Measurements from ENCODE around the gene IFT80. TPM values are rescaled to one million over a fixed set of nuclear protein-coding genes. Genes with fewer than 3 reads are reported as not detected.

The IFT80 gene
- total and polyA plus RNA-seq, 3 donors from 2014 or later, result 32.0 to 74.9 (median 55.4) TPM

- DNase-seq, result no peak
- no peaks in the 10 kb centered on the region for H3K9me3 ChIP-seq
- 92 to 98% methylated on average over 2 of the region's 2 CpGs for WGBS, 2 donors
- no peak for TF ChIP-seq POLR2A (IDR thresholded peaks at IDR 0.05)
- no peak for TF ChIP-seq CTCF (IDR thresholded peaks at IDR 0.05)
- intact Hi-C loops (cut with DNase I; ENCODE audit: low total_unique reads), result no loop called here
- H3K27ac ChIP-seq, result no peak overlapping the region
- H3K27me3 ChIP-seq, result no peaks in the 10 kb centered on the region
- no peak overlapping the region for H3K4me3 ChIP-seq
- peaks cover 21% of the 10 kb centered on the region for H3K4me1 ChIP-seq
- no peaks in the 10 kb centered on the region for H3K36me3 ChIP-seq (ENCODE audit: low read depth, missing control alignments)
These were observed 22.3 kb downstream of the IFT80 start for GRCh38 chr3:160376681-160377080.

DNA sequence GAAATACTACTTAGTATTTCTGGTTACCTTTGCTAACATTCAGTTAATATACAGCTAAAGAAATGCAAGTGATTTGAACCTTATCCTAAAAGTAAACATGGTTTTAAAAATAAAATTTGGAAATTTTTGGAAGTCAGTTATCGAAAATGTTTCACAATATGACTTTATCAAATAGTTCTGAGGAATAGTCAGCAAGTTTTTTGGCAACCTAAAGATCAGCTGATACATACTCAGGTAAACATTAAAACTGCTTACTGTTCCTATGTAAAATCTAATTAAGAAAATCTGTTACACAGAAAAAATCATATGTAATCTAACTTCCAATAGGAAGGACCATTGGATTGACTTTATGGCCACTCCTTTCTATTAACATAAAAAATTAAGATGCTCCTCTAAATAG is 24.1 kb downstream of the IFT80 start:
- H3K27me3 ChIP-seq, result no peaks in the 10 kb centered on the region
- 76 to 94% methylated on average over 1 of the region's 1 CpG for WGBS, 2 donors
- no peak overlapping the region for H3K4me3 ChIP-seq
- DNase-seq, result no peak
- H3K36me3 ChIP-seq (ENCODE audit: low read depth, missing control alignments), result no peaks in the 10 kb centered on the region
- H3K4me1 ChIP-seq, result peaks cover 21% of the 10 kb centered on the region
- no peak overlapping the region for H3K27ac ChIP-seq
- intact Hi-C loops (cut with DNase I; ENCODE audit: low total_unique reads), result no loop called here
- TF ChIP-seq POLR2A (IDR thresholded peaks at IDR 0.05) (no peak), CTCF (IDR thresholded peaks at IDR 0.05) (no peak)
- no peaks in the 10 kb centered on the region for H3K9me3 ChIP-seq

DNA sequence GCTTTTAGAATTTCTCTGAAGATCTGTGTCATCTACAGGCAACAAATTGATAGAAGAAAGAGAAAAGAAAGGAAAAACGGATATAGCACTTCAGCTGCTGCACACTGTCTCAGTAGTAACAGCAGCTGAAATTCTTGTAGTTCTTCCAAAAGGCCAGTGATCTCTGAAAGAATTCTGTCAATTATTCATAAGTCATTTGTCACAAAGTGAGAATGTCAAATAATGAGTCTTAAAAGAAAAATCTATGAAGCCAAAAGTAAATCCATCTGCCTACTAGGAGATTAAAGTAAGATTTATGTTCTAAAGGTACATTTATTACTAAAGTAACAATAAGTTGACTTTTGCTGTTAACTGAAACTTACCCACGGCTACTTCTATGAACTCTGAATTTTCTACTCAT is 24.6 kb downstream of the IFT80 start:
- Histone ChIP-seq H3K4me1 (peaks cover 19% of the 10 kb centered on the region), H3K36me3 (ENCODE audit: low read depth, missing control alignments) (no peaks in the 10 kb centered on the region), H3K4me3 (no peak overlapping the region), H3K27me3 (no peaks in the 10 kb centered on the region), H3K9me3 (no peaks in the 10 kb centered on the region), H3K27ac (no peak overlapping the region)
- intact Hi-C loops (cut with DNase I; ENCODE audit: low total_unique reads), result no loop called here
- WGBS, 2 donors, result 86 to 91% methylated on average over 2 of the region's 2 CpGs
- no peak for DNase-seq
- TF ChIP-seq POLR2A (IDR thresholded peaks at IDR 0.05) (no peak), CTCF (IDR thresholded peaks at IDR 0.05) (no peak)

GRCh38 chr3:160373655-160374054 is 25.4 kb downstream of the IFT80 start:
- H3K4me1 ChIP-seq, result peaks cover 10% of the 10 kb centered on the region
- intact Hi-C loops (cut with DNase I; ENCODE audit: low total_unique reads), result no loop called here
- H3K27me3 ChIP-seq, result no peaks in the 10 kb centered on the region
- H3K27ac ChIP-seq, result no peak overlapping the region
- no peak for DNase-seq
- no peaks in the 10 kb centered on the region for H3K9me3 ChIP-seq
- no peaks in the 10 kb centered on the region for H3K36me3 ChIP-seq (ENCODE audit: low read depth, missing control alignments)
- 97% methylated on average over 2 of the region's 2 CpGs for WGBS, 2 donors
- TF ChIP-seq POLR2A (IDR thresholded peaks at IDR 0.05) (no peak), CTCF (IDR thresholded peaks at IDR 0.05) (no peak)
- no peak overlapping the region for H3K4me3 ChIP-seq

GRCh38 chr3:160372780-160373179 is 26.2 kb downstream of the IFT80 start:
- Histone ChIP-seq H3K27ac (no peak overlapping the region), H3K27me3 (no peaks in the 10 kb centered on the region), H3K9me3 (no peaks in the 10 kb centered on the region), H3K36me3 (ENCODE audit: low read depth, missing control alignments) (no peaks in the 10 kb centered on the region), H3K4me3 (no peak overlapping the region), H3K4me1 (peaks cover 2% of the 10 kb centered on the region)
- TF ChIP-seq POLR2A (IDR thresholded peaks at IDR 0.05) (no peak), CTCF (IDR thresholded peaks at IDR 0.05) (no peak)
- DNase-seq, result no peak
- intact Hi-C loops (cut with DNase I; ENCODE audit: low total_unique reads), result no loop called here
